ENCODE measurements around the gene ALDH2.

- TF ChIP-seq CTCF (IDR thresholded peaks at IDR 0.05): no peak
- no peak for TF ChIP-seq POLR2A (IDR thresholded peaks at IDR 0.05)
These were observed 33.9 kb upstream of the ALDH2 start for GRCh38 chr12:111732786-111733185.

Measured in adrenal gland (tissue), 5 donors.